CD4-positive, alpha-beta T cell (primary cell): ENCODE results near the gene TCAP. TPM values are rescaled to one million over a fixed set of nuclear protein-coding genes. Genes with fewer than 3 reads are reported as not detected.

Source experiments
- ATAC-seq: fragments of 200-7000 bp; cut with Tn5 transposase; one replicate; pipeline ENCODE4 v1.10.0; 2022; ENCODE audit warnings: mild to moderate bottlenecking; ENCODE audit not compliant: poor library complexity
- CTCF ChIA-PET: fragments of 350-600 bp; sonication (Branson Sonifier 250); formaldehyde crosslinking; loops from one replicate; lab custom pipeline; 2021; ENCODE audit warnings: antibody characterized with exemption, inconsistent platforms; lab: Charles Lee
- POLR2A ChIA-PET: fragments of 350-600 bp; sonication (Branson Sonifier 250); formaldehyde crosslinking; loops from one replicate; lab custom pipeline; 2021; ENCODE audit warnings: antibody characterized with exemption, inconsistent platforms; lab: Charles Lee
- DNase-seq, 14 experiments: peaks; one replicate each; pipeline ENCODE4 v3.0.0-alpha.2; 2013 to 2020; ENCODE audit warnings: mixed read lengths in 2 of 14
- H3K27ac ChIP-seq, 2 donors: one replicate each; pipeline versions ENCODE4 v1.5.1 to v1.7.0; 2013; ENCODE audit warnings: low read length in 2 of 2, low read depth in 1 of 2, mild to moderate bottlenecking in 1 of 2
- H3K27me3 ChIP-seq, 2 experiments: 1 replicate in 1 of 2; 2 replicates in 1 of 2; pipeline versions ENCODE4 v1.6.1 to v1.7.0; 2013; ENCODE audit warnings: low read length in 2 of 2, control low read depth in 1 of 2, mild to moderate bottlenecking in 1 of 2, moderate library complexity in 1 of 2; ENCODE audit not compliant: insufficient read depth in 2 of 2, control insufficient read depth in 1 of 2
- H3K36me3 ChIP-seq: one replicate; pipeline ENCODE4 v1.6.1; 2013; ENCODE audit warnings: low read length, control low read depth; ENCODE audit not compliant: insufficient read depth
- H3K4me1 ChIP-seq: one replicate; pipeline ENCODE4 v1.6.1; 2013; ENCODE audit warnings: low read length, control low read depth; ENCODE audit not compliant: insufficient read depth
- H3K4me3 ChIP-seq: one replicate; pipeline ENCODE4 v1.5.1; 2013; ENCODE audit warnings: mild to moderate bottlenecking, low read length, moderate library complexity
- H3K9me3 ChIP-seq, 2 experiments: 1 replicate in 1 of 2; 2 replicates in 1 of 2; pipeline versions ENCODE4 v1.6.1 to v1.7.0; 2013; ENCODE audit warnings: low read length in 2 of 2, mild to moderate bottlenecking in 2 of 2, control low read depth in 1 of 2, moderate library complexity in 1 of 2; ENCODE audit not compliant: control insufficient read depth in 1 of 2, insufficient read depth in 1 of 2
- H3K27ac Mint-ChIP-seq: one replicate; pipeline ENCODE4 v1.8.0; 2020; ENCODE audit warnings: mixed read lengths
- H3K27me3 Mint-ChIP-seq: one replicate; pipeline ENCODE4 v1.8.0; 2021; ENCODE audit warnings: mixed read lengths
- H3K36me3 Mint-ChIP-seq: one replicate; pipeline ENCODE4 v1.8.0; 2021; ENCODE audit warnings: low read depth, mixed read lengths
- H3K4me1 Mint-ChIP-seq: one replicate; pipeline ENCODE4 v1.8.0; 2021; ENCODE audit warnings: low read depth, mixed read lengths
- H3K4me3 Mint-ChIP-seq: one replicate; pipeline ENCODE4 v1.8.0; 2020; ENCODE audit warnings: mild to moderate bottlenecking, mixed read lengths
- H3K9me3 Mint-ChIP-seq: one replicate; pipeline ENCODE4 v1.8.0; 2020; ENCODE audit warnings: mixed read lengths
- CTCF ChIP-seq: fragments of 200-600 bp; IDR thresholded peaks from one replicate; pipeline ENCODE4 v1.8.0; 2022; ENCODE audit warnings: antibody characterized with exemption, mild to moderate bottlenecking
- intact Hi-C, 2 experiments: fragments of 100-400 bp; cut with DNase I in 1 of 2; cut with micrococcal nuclease in 1 of 2; formaldehyde crosslinking; loops; one replicate each; pipeline versions ENCODE4 v1.15.1 to v1.9.0; 2023 to 2025; cut with DNase I, micrococcal nuclease
- total RNA-seq, 174 experiments: library from RNA in 2 of 174; stranded (reverse) in 2 of 174; gene quantifications; one replicate each; pipeline ENCODE4 v1.2.3 and lab custom pipeline; 2021 to 2026

The TCAP gene
- total RNA-seq, 2 experiments from 2014 or later: 6.4 TPM

- Histone ChIP-seq H3K9me3 (peaks cover 0 to 7% of the 10 kb centered on the region in 2 experiments), H3K36me3 (no peaks in the 10 kb centered on the region), H3K27ac (no peak overlapping the region), H3K27me3 (peaks cover 30 to 40% of the 10 kb centered on the region in 2 experiments), H3K4me3 (no peak overlapping the region), H3K4me1 (peaks cover 30% of the 10 kb centered on the region)
- ATAC-seq (no peak), DNase-seq (no peak)
- H3K27me3 Mint-ChIP-seq: peaks cover 53% of the 10 kb centered on the region
- intact Hi-C loops: loop anchor here in 1 of 2 experiments (10.0 kb wide), 1 partner anchor 237 kb away; the partner anchor contains the start of genes IKZF3 and ZPBP2
- no peak overlapping the region for H3K27ac Mint-ChIP-seq
- no peaks in the 10 kb centered on the region for H3K36me3 Mint-ChIP-seq
- POLR2A ChIA-PET: interaction anchor here (1.1 kb wide), 1 partner anchor 9 kb away, joined by 5 read pairs; the partner anchor contains the start of gene STARD3
- no peaks in the 10 kb centered on the region for H3K9me3 Mint-ChIP-seq
- no peak for TF ChIP-seq CTCF
- no peak overlapping the region for H3K4me3 Mint-ChIP-seq
- CTCF ChIA-PET: interaction anchor here (0.7 kb wide), 1 partner anchor 26 kb away, joined by 3 read pairs; no protein-coding TSS in a partner anchor
- H3K4me1 Mint-ChIP-seq: peaks cover 28% of the 10 kb centered on the region
These were observed 37.2 kb upstream of the TCAP start for GRCh38 chr17:39627712-39628516.

GRCh38 chr17:39628655-39629493 is 36.3 kb upstream of the TCAP start:
- CTCF ChIA-PET: interaction anchor here (0.7 kb wide), 1 partner anchor 25 kb away, joined by 3 read pairs; no protein-coding TSS in a partner anchor

More at GRCh38 chr17:39628655-39629493, 36.3 kb upstream of the TCAP start:
- ATAC-seq (no peak), DNase-seq (no peak)
- no peak overlapping the region for H3K4me3 ChIP-seq
- no peak for TF ChIP-seq CTCF
- no peaks in the 10 kb centered on the region for H3K9me3 Mint-ChIP-seq
- H3K4me1 ChIP-seq: peaks cover 21% of the 10 kb centered on the region
- no peak overlapping the region for H3K27ac ChIP-seq
- peaks cover 0 to 7% of the 10 kb centered on the region in 2 experiments for H3K9me3 ChIP-seq
- peaks cover 20% of the 10 kb centered on the region for H3K4me1 Mint-ChIP-seq
- H3K27me3 Mint-ChIP-seq: peaks cover 47% of the 10 kb centered on the region
- intact Hi-C loops: loop anchor here in 1 of 2 experiments (10.0 kb wide), 1 partner anchor 236 kb away; the partner anchor contains the start of genes IKZF3 and ZPBP2
- POLR2A ChIA-PET: interaction anchor here (0.6 to 1.1 kb wide), 2 partner anchors 9 to 177 kb away, joined by 3 to 5 read pairs; partner anchors contain the start of gene STARD3
- H3K27ac Mint-ChIP-seq: no peak overlapping the region
- H3K36me3 ChIP-seq: no peaks in the 10 kb centered on the region
- peaks cover 30 to 42% of the 10 kb centered on the region in 2 experiments for H3K27me3 ChIP-seq
- H3K4me3 Mint-ChIP-seq: no peak overlapping the region
- no peaks in the 10 kb centered on the region for H3K36me3 Mint-ChIP-seq
